GM23338 (cell line): ENCODE results near the gene SBF2. TPM values are rescaled to one million over a fixed set of nuclear protein-coding genes. Genes with fewer than 3 reads are reported as not detected.
"Not testable (repeated sequence)": the region's sequence is repeated elsewhere in the genome, so short reads cannot be mapped to it uniquely, and the experiment has no call there.

ENCODE experiments used
- ATAC-seq: fragments of 200-7000 bp; cut with Tn5 transposase; 3 replicates; pipeline ENCODE4 v1.9.1; 2020
- DNase-seq: peaks from one replicate; pipeline ENCODE4 v3.0.0-alpha.2; 2015; ENCODE audit warnings: low spot score
- H2AFZ ChIP-seq: fragments of 200-600 bp; sonication (generic); 2 replicates; pipeline ENCODE4 v1.8.0; 2016; ENCODE audit warnings: antibody characterized with exemption, mild to moderate bottlenecking, moderate library complexity
- H3F3A ChIP-seq: fragments of 200-600 bp; sonication (generic); replicated peaks from 2 replicates; pipeline ENCODE4 v1.8.0; 2017; ENCODE audit warnings: antibody characterized with exemption, mixed run types, low read depth
- H3K27ac ChIP-seq: fragments of 200-600 bp; sonication (generic); 2 replicates; pipeline ENCODE4 v1.6.1; 2016; ENCODE audit warnings: low read depth
- H3K27me3 ChIP-seq: fragments of 200-600 bp; sonication (generic); 2 replicates; pipeline ENCODE4 v1.8.0; 2016; ENCODE audit warnings: mild to moderate bottlenecking, mixed run types, moderate library complexity; ENCODE audit not compliant: insufficient read depth
- H3K36me3 ChIP-seq: fragments of 200-600 bp; sonication (generic); 2 replicates; pipeline ENCODE4 v1.8.0; 2016; ENCODE audit warnings: mild to moderate bottlenecking; ENCODE audit not compliant: insufficient read depth
- H3K4me1 ChIP-seq: fragments of 200-600 bp; sonication (generic); 2 replicates; pipeline ENCODE4 v1.8.0; 2016; ENCODE audit warnings: mild to moderate bottlenecking, moderate library complexity; ENCODE audit not compliant: insufficient read depth
- H3K4me2 ChIP-seq: fragments of 200-600 bp; sonication (generic); 2 replicates; pipeline ENCODE4 v1.7.1; 2017; ENCODE audit warnings: mixed run types
- H3K4me3 ChIP-seq: fragments of 200-600 bp; sonication (generic); 2 replicates; pipeline ENCODE4 v1.6.1; 2016; ENCODE audit warnings: mixed run types
- H3K79me2 ChIP-seq: fragments of 200-600 bp; sonication (generic); replicated peaks from 2 replicates; pipeline ENCODE4 v1.8.0; 2017; ENCODE audit warnings: mild to moderate bottlenecking; ENCODE audit not compliant: insufficient read depth
- H3K9me2 ChIP-seq: fragments of 200-600 bp; sonication (generic); 2 replicates; pipeline ENCODE4 v1.8.0; 2017; ENCODE audit not compliant: insufficient read depth
- H4K20me1 ChIP-seq: fragments of 200-600 bp; sonication (generic); replicated peaks from 2 replicates; pipeline ENCODE4 v1.8.0; 2017; ENCODE audit warnings: mild to moderate bottlenecking; ENCODE audit not compliant: insufficient read depth
- H3K27ac Mint-ChIP-seq: 2 replicates; pipeline ENCODE4 v1.8.0; 2020; ENCODE audit warnings: inconsistent platforms, mild to moderate bottlenecking, moderate library complexity, mixed read lengths
- H3K27me3 Mint-ChIP-seq: 3 replicates; pipeline ENCODE4 v1.8.0; 2022; ENCODE audit warnings: low read depth, mild to moderate bottlenecking, moderate library complexity, mixed read lengths, inconsistent platforms; ENCODE audit not compliant: insufficient read depth, poor library complexity
- H3K36me3 Mint-ChIP-seq: 3 replicates; pipeline ENCODE4 v1.8.0; 2021; ENCODE audit warnings: low read depth, mild to moderate bottlenecking, inconsistent platforms, moderate library complexity, mixed read lengths
- H3K4me1 Mint-ChIP-seq: 3 replicates; pipeline ENCODE4 v1.8.0; 2020; ENCODE audit warnings: mild to moderate bottlenecking, inconsistent platforms, mixed read lengths
- H3K4me3 Mint-ChIP-seq: 3 replicates; pipeline ENCODE4 v1.8.0; 2021; ENCODE audit warnings: moderate library complexity, mild to moderate bottlenecking, inconsistent platforms, mixed read lengths
- H3K9me3 Mint-ChIP-seq: 3 replicates; pipeline ENCODE4 v1.8.0; 2020; ENCODE audit warnings: moderate library complexity, mild to moderate bottlenecking, inconsistent platforms, mixed read lengths
- CREB1 ChIP-seq: fragments of 250-450 bp; sonication (Bioruptor Pico); IDR thresholded peaks from 2 replicates; pipeline ENCODE4 v1.5.0; 2020; ENCODE audit warnings: low read depth, mild to moderate bottlenecking, moderate library complexity
- CTCF ChIP-seq, 2 experiments: fragments of 200-600 bp in 1 of 2; sonication (generic) in 1 of 2; conservative IDR thresholded peaks; 2 replicates each; pipeline versions ENCODE4 v1.5.1 to v1.6.1; 2016 to 2017; ENCODE audit warnings: antibody characterized with exemption in 2 of 2, low read depth in 2 of 2, mild to moderate bottlenecking in 2 of 2, moderate library complexity in 1 of 2
- EZH2phosphoT487 ChIP-seq: fragments of 200-600 bp; sonication (generic); IDR thresholded peaks from one replicate; pipeline ENCODE4 v1.8.1; 2018; ENCODE audit warnings: antibody characterized with exemption; ENCODE audit not compliant: unreplicated experiment
- JUNB ChIP-seq: IDR thresholded peaks from one replicate; pipeline ENCODE4 v1.6.1; 2016; ENCODE audit warnings: antibody characterized with exemption; ENCODE audit not compliant: unreplicated experiment
- NANOG ChIP-seq: IDR thresholded peaks from 2 replicates; pipeline ENCODE4 v1.6.1; 2016; ENCODE audit warnings: antibody characterized with exemption, borderline replicate concordance
- REST ChIP-seq: IDR thresholded peaks from one replicate; pipeline ENCODE4 v1.6.1; 2018; ENCODE audit warnings: antibody characterized with exemption; ENCODE audit not compliant: unreplicated experiment
- ZNF114 ChIP-seq: fragments of 250-450 bp; sonication (Bioruptor Pico); IDR thresholded peaks from 2 replicates; pipeline ENCODE4 v1.5.0; 2020; ENCODE audit warnings: mild to moderate bottlenecking, moderate library complexity
- ZNF331 ChIP-seq: fragments of 250-450 bp; sonication (Bioruptor Pico); IDR thresholded peaks from 2 replicates; pipeline ENCODE4 v1.5.0; 2020; ENCODE audit warnings: low read depth, mild to moderate bottlenecking, moderate library complexity
- polyA plus RNA-seq: library from polyadenylated mRNA; unstranded; fragments of >200 nt; fragmentation: Nextera tagmentation; extraction: Ambion mirVana; gene quantifications from 2 replicates; pipeline ENCODE4 v1.2.1, GENCODE V29; 2016
- total RNA-seq: library from RNA; depleted of rRNA; stranded (reverse); fragments of >200 nt; shearing (Covaris generic); gene quantifications from 2 replicates; pipeline ENCODE4 v1.2.3, GENCODE V29; 2014

Gene SBF2
- total and polyA plus RNA-seq, 2 experiments from 2014 or later = 25.6 to 53.5 TPM

- TF ChIP-seq CTCF (conservative IDR thresholded peaks at IDR 0.05; ENCODE audit: low read depth in 2 of 2) (no peak), ZNF114 (CRISPR knock-in tag) (no peak), NANOG (no peak), JUNB (no peak)
Measured at GRCh38 chr11:10255388-10256125, 38.5 kb downstream of the SBF2 start (continued).

GRCh38 chr11:10249448-10250131 is 44.4 kb downstream of the SBF2 start:
- not testable (repeated sequence) for H3K4me1 ChIP-seq, H2AFZ ChIP-seq

GRCh38 chr11:10247011-10247410 is 47.0 kb downstream of the SBF2 start:
- DNase-seq (no peak), ATAC-seq (no peak)
- Mint-ChIP-seq H3K9me3 (peaks cover 25% of the 10 kb centered on the region), H3K27me3 (peaks cover 2% of the 10 kb centered on the region), H3K4me1 (peaks cover 20% of the 10 kb centered on the region), H3K36me3 (peaks cover 44% of the 10 kb centered on the region), H3K4me3 (no peak overlapping the region), H3K27ac (no peak overlapping the region)
- Histone ChIP-seq H3K4me1 (peaks cover 9% of the 10 kb centered on the region; the same call in 1 of the 2 replicates), H3F3A (no peaks in the 10 kb centered on the region), H3K4me2 (no peak overlapping the region), H3K4me3 (no peak overlapping the region), H4K20me1 (no peaks in the 10 kb centered on the region), H3K36me3 (no peaks in the 10 kb centered on the region), H3K79me2 (peaks cover 22% of the 10 kb centered on the region), H3K27me3 (no peaks in the 10 kb centered on the region), H2AFZ (no peak overlapping the region), H3K9me2 (peaks cover 4% of the 10 kb centered on the region; the same call in 1 of the 2 replicates), H3K27ac (no peak overlapping the region)
- TF ChIP-seq REST = no peak
- no peak for TF ChIP-seq CREB1
- no peak for TF ChIP-seq ZNF114 (CRISPR knock-in tag)
- TF ChIP-seq EZH2phosphoT487 = no peak
- no peak for TF ChIP-seq ZNF331 (CRISPR knock-in tag)

More at GRCh38 chr11:10249448-10250131, 44.4 kb downstream of the SBF2 start:
- H3K9me2 ChIP-seq, H3K27ac Mint-ChIP-seq, H3K27me3 ChIP-seq, H3K27me3 Mint-ChIP-seq, H3F3A ChIP-seq, H3K4me3 ChIP-seq, H3K4me2 ChIP-seq, H3K4me3 Mint-ChIP-seq, ATAC-seq, H3K36me3 ChIP-seq, H4K20me1 ChIP-seq: not testable (repeated sequence)
- H3K36me3 Mint-ChIP-seq = peaks cover 44% of the 10 kb centered on the region
- peaks cover 22% of the 10 kb centered on the region for H3K9me3 Mint-ChIP-seq
- Histone ChIP-seq H3K79me2 (peaks cover 12% of the 10 kb centered on the region), H3K27ac (peak overlapping the region; percentile 84)
- peak; percentile 38 for DNase-seq
- peaks cover 10% of the 10 kb centered on the region for H3K4me1 Mint-ChIP-seq
